Glomerular visceral epithelial cell (primary cell): ENCODE measurements around the gene CYP11A1.
"Not testable (repeated sequence)": the region's sequence is repeated elsewhere in the genome, so short reads cannot be mapped to it uniquely, and the experiment has no call there.

Experiments
- DNase-seq: peaks from one replicate; pipeline ENCODE4 v3.0.0-alpha.2; 2016; ENCODE audit errors: extremely low spot score

CYP11A1 gene

DNA sequence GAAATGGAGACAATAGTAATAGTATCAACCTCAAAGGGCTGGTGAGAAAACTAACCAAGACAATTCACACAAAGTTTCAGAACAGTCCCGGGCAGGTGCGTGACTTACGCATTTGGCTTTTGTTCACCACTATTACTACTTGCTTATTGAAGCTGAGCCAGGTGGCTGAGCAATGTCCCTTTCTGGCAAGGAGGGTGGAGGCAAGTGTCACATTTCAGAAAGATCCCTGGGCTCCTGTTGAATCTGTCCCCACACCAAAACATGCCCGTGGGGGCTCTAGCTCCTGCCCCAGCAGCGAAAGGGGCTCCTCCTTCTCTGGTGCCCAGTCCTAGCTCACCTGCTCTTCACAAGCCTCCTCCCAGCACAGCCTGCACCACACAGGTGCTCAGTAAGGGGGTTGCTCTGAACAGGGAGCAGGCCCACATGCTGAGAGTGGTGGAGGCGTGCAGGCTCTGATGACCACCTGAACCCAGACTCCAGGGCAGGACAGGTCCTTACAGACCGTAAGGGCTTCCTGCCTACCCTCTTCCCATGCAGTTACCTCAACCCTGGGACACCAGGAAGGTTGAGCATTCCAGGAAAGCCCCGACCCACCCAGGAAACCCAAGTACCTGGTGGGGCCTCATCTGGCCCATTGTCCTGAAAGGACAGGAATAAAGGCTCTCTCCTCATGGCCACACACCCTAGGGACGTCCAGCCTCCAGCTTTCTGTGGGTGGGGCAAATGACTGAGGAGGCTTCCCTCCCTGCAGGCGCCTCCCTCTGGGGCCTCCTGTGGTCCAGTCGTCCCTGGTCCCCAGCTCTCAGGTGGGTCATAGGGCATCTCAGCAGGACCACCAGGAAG, 33.7 kb upstream of the CYP11A1 start:
- peak; percentile 37 for DNase-seq

- peak; percentile 73 for DNase-seq
Measured at GRCh38 chr15:74400313-74400860, 32.9 kb upstream of the CYP11A1 start.

DNA sequence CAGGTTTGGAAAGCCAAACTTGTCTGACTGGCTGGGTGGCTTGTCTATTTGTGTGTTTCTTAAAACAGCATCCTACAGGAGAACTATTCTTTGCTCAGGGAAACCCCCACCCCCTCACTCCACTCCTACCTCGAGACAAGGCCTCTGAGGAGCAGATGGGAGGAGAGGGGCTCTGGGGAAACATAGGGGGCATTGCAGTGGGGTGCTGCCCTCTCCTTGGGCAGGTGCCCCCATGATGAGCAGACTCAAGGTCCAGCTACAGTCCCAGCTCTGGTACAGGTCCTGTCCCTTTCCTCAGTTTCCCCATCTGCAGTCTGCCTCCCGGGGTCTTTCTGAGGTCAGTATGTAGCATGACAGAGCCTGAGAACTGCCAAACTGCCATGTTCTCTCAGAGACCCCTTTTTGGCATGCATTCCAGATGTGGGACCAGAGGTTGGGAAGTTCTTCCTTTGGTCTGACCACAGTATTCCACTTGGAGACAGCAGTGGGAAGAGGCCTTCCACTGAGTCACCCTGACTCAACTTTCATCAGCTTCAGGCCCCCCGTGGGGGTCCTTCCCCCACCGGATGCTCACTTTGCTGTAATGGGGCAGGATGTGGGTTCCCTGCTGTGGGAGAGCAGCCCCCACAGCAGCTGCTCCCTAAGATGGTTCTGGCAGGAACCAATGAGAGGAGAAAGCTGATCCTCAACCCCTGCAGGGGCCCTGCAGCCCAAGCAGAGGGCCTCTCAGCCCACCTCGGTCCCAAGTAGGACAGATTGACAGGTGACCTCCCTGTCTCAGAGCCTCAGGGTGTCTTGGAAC, 32.3 kb upstream of the CYP11A1 start:
- peak; percentile 87 for DNase-seq

DNA sequence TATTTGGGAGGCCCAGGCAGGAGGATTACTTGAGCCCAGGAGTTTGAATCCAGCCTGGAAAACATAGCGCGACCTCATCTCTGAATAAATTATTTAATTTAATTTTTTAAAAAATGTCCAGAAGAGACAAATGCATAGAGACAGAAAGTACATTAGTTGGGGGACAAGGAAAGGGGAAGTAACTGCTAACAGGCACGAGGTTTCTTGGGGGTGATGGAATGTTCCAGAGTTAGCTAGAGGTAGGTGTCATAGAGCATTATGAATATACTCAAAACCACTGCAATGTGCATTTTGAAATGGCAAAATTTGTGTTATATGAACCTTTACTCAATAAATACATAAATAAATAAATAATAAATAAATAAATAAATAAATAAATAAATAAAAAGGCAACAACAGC, 31.7 kb upstream of the CYP11A1 start:
- DNase-seq: no peak

DNA sequence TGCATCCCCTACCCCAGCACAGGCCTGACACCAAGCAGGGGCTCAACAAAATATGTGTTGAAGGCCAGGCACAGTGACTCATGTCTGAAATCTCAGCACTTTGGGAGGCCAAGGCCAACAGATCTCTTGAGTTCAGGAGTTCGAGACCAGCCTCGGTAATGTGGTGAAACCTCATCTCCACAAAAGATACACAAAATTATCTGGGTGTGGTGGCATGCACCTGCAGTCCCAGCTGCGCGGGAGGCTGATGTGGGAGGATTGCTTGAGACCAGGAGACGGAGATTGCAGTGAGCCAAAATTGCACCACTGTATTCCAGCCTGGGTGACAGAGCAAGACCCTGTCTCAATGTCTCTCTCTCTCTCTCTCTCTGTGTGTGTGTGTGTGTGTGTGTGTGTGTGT, 30.7 kb upstream of the CYP11A1 start:
- no peak for DNase-seq

GRCh38 chr15:74397239-74398068, 30.0 kb upstream of the CYP11A1 start:
- no peak for DNase-seq

GRCh38 chr15:74396445-74397238, 29.2 kb upstream of the CYP11A1 start:
- DNase-seq: peak; percentile 94

DNA sequence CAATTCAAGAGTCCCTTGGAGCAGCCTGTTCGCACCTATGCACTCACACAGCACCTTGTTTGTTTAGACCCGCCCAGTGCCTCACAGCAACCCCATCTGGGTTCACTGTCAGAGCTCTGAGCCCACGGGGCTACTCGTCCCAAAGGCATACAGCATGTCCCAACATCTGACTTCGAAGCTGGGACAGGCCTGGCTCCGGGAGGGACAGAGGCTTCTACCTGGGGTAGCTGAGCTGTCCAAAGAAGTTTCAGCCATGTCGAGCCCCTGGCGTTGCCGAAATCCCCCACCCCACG, 28.6 kb upstream of the CYP11A1 start:
- DNase-seq: no peak

- no peak for DNase-seq
Measured at GRCh38 chr15:74395319-74396145, 28.1 kb upstream of the CYP11A1 start.

GRCh38 chr15:74394090-74394846, 26.8 kb upstream of the CYP11A1 start:
- DNase-seq: no peak

DNA sequence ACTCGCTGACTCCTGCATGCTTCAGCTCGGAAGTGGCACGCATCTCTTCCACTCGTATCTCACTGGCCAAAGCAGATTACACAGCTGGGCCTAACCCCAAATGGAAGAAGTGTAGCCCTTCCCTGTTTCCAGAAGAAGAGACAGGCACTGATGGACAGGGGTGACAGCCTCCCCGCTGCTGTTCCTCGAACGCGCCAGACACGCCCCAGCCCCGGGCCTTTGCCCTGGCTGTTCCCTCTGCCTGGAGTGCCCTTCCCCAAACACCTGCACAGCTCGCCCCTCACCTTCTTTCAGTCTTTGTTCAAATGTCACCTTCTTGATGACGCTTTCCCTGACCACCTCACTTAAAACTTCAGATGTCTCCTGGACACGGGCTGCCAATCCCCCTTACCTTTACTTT, 26.0 kb upstream of the CYP11A1 start:
- no peak for DNase-seq

DNA sequence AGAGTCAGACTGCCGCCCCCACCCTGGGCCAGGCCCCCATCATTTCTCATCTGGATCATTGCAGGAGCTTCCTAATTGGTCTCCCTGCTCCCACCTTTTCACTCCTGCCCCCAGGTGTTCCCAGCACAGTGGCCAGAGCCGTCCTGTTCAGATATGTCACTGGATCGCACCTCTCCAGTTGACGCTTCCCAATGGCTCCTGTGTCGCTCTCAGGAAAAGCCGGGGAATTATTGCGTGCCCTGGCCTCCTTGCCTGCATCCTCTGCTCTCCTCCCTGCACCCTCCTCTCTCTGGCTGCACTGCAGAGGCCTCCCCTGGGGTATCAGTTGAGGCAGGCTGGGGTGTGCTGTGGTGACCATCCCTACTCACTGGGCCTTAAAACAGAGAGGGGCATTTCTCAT, 25.5 kb upstream of the CYP11A1 start:
- no peak for DNase-seq

DNA sequence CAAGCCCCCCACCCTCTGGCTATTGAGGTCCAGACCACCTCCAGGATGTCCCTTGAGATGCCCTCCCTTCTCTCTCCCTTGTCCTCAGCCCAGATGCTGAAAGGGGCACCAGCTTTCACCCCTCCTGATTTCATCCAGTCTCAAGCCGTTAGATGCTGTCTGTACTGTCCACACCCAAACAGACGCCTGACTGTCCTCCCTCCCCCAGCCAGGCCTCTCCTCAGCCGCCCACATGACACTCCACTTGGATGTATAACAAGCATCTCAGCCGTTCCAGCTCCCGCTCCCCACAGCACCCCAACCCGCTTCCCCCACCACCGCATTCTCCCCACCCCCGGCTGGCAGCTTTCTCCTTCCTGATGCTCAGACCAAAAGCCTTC, 25.0 kb upstream of the CYP11A1 start:
- DNase-seq: no peak

DNA sequence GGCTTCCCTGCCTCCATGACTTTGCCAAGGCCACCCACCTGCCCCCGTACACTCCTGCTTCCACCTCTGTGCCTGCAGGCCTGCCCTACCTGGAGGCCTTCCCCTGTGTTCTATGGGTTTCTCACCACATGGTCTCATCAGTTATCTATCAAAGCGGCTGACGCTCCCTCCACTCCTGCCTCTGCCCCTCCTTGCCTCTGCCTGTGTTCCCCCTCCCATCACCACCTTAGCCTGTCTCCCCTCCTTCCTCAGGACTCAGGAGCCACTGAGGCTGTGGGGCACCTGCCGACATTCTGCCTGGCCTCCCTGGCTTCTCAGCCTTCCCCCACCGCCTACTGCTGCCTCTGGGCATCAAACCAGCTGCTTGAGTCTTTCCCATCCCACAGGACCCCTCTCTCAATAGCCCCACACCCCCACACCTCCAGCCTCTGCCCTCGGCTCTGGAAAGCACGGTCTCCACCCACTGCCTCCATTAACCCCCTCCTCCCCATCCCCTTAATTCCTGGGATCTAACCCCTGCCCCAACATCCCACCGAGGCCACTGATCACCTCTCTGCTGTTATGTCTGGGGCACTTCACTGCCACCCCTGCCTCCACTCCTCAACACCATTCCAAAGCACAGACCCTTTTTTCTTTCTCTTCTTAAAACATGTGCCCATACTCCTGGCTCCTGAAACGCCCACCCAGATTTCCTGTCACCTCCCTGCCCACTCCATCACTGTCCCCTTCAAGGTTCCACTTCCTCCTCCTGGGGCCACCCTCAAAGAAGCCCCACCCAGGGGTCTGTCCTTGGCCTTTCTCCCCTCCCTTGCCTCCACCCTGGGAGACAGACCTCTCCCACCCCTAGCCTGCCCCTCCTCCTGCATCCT, 24.4 kb upstream of the CYP11A1 start:
- DNase-seq: no peak

DNA sequence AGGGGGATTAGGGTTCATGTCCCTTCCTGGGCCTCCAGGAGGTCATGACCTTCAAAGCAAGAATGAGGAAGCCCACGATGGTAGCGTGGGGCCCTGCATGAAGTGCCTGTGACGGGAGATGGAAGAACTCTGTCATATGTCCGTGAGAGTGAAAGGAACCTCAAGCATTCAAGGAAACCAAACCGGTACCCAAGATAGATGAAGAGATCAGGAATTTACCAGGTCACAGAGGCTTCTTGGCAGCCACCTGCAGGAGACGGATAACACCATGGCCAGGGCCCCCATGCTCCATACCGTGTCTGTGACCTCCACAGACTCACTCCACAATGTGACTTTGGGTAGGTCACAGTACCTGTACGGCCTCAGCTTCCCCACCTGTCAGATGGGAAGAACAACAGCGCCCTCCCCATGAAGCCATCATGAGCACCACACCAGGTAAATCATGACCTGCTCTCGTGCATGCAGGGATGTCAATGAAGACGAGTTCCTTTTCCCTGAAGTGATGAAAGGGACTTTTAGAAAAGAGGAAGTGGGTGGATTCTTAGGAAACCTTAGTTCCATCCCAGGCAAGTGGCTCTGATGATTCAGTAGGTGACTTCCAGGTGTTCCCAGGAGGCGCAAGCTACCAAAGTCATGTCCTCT, 23.3 kb upstream of the CYP11A1 start:
- DNase-seq: no peak

DNA sequence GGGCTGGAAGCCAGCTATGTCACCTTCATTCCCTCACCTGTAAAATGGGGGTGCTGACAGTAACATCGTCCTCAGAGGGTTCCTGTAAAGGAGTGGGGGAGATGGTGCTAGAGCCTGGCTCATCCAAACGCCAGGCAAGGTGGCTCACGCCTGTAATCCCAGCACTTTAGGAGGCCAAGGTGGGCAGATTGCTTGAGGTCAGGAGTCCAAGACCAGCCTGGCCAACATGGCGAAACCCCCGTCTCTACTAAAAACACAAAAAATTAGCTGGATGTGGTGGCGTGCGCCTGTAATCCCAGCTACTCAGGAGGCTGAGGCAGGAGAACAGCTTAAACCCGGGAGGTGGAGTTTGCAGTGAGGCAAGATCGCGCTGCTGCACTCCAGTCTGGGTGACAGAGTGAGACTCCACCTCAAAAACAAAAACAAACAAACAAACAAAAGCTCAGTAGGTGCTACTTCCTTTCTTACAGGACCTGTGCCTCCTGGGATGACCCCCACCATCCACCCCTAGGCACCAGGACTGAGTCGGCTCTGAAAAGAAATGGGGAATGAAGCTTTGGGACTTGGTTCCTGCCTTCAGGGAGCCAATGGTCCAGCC, 22.7 kb upstream of the CYP11A1 start:
- not testable (repeated sequence) for DNase-seq

GRCh38 chr15:74389241-74390048, 22.0 kb upstream of the CYP11A1 start:
- DNase-seq: no peak
